Sciatic nerve (tissue), 2 donors: Measurements from ENCODE around the gene TAT. TPM values are rescaled to one million over a fixed set of nuclear protein-coding genes. Genes with fewer than 3 reads are reported as not detected.
"Not testable (repeated sequence)": the region's sequence is repeated elsewhere in the genome, so short reads cannot be mapped to it uniquely, and the experiment has no call there.

Experiments used
- ATAC-seq: fragments of 200-7000 bp; cut with Tn5 transposase; one replicate; pipeline ENCODE4 v1.9.1; 2020; ENCODE audit warnings: mild to moderate bottlenecking, moderate library complexity
- DNase-seq: peaks from one replicate; pipeline ENCODE4 v3.0.0-alpha.2; 2020; ENCODE audit warnings: low spot score
- intact Hi-C: fragments of 100-400 bp; cut with DNase I; formaldehyde crosslinking; loops from one replicate; pipeline ENCODE4 v1.14.2; 2022
- total RNA-seq: library from RNA; stranded (reverse); fragmentation: NEBNext Ultra II Directional; extraction: Animal tissue kit (Norgen Biotek cat#: 25700); gene quantifications from one replicate; pipeline ENCODE4 v1.2.1, GENCODE V29; 2021
- donor health status: DM: no; HTN: no; CAD: no.
- donor health status: DM: no; HTN: no; CAD: no.

Gene TAT
- total RNA-seq, 1 donor from 2014 or later = 0.13 TPM

- DNase-seq, intact Hi-C loops, ATAC-seq: not testable (repeated sequence)
Observed at GRCh38 chr16:71590071-71590470, 13.2 kb upstream of the TAT start.

DNA sequence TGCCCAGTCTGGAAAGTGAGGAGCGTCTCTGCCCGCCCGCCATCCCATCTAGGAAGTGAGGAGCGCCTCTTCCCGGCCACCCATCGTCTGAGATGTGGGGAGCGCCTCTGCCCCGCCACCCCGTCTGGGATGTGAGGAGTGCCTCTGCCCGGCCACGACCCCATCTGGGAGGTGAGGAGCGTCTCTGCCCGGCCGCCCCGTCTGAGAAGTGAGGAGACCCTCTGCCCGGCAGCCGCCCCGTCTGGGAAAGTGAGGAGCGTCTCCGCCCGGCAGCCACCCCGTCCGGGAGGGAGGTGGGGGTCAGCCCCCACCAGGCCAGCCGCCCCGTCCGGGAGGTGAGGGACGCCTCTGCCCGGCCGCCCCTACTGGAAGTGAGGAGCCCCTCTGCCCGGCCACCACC lies 12.4 kb upstream of the TAT start:
- ATAC-seq, intact Hi-C loops, DNase-seq: not testable (repeated sequence)

GRCh38 chr16:71585318-71585703 lies 8.4 kb upstream of the TAT start:
- ATAC-seq (no peak), DNase-seq (no peak)
- intact Hi-C loops = no loop called here

DNA sequence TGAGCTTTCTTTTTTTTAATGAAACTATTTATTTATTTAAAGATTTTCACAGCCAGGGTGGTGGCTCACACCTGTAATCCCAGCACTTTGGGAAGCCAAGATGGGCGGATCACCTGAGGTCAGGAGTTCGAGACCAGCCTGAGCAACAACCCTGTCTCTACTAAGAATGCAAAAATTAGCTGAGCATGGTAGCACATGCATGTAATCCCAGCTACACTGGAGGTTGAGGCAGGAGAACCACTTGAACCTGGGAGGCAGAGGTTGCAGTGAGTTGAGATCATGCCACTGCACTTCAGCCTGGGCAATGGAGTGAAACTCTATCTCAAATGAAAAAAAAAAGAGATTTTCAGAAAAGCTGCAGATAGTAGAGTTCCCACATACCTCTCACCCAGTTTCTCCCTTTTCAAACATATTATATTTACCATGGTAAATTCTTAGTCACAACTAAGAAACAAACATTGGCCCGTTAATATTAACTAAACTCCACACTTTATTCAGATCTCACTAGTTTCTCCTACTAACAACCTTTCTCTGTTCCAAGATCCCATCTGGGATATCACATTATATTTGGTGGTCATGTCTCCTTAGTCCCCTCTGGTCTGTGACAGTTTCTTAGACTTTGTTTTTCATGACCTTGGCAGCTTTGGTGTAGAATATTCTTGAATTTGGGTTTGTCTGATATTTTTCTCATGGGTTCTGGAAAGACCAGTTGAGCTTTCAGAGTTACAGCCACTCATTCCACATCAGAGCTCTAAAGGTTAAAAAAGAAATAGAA lies 7.8 kb upstream of the TAT start:
- ATAC-seq (no peak), DNase-seq (no peak)
- intact Hi-C loops = no loop called here

GRCh38 chr16:71582553-71582848 lies 5.6 kb upstream of the TAT start:
- ATAC-seq, intact Hi-C loops, DNase-seq: not testable (repeated sequence)

- intact Hi-C loops = no loop called here
- ATAC-seq = no peak
- DNase-seq = no peak
Observed at GRCh38 chr16:71574702-71575101, 2.2 kb downstream of the TAT start.

GRCh38 chr16:71573387-71574094 lies 3.4 kb downstream of the TAT start:
- intact Hi-C loops = no loop called here

GRCh38 chr16:71572497-71573116 lies 4.3 kb downstream of the TAT start:
- DNase-seq (no peak), ATAC-seq (no peak)
- intact Hi-C loops = no loop called here

More at GRCh38 chr16:71573387-71574094, 3.4 kb downstream of the TAT start:
- no peak for ATAC-seq
- DNase-seq = no peak

GRCh38 chr16:71570144-71570543 lies 6.7 kb downstream of the TAT start:
- DNase-seq (no peak), ATAC-seq (no peak)
- intact Hi-C loops = no loop called here

DNA sequence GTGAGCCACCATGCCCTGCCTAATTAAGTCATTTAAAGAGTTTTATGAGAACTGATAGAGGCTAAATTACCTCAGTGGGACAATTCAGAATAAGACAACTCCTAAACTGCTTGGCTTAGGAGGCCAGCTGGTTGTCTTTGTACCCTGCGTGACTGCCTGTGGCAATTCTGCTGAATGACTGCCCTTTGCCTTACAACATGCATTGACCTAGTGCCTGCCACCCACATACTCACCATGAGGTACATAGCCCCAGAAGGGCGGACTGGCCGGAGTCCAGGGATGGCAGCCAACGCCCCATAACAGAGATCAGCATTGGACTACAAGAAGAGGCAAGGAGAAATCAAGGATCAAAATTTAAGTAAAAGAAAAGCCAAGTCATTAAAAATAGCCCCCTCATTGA lies 7.3 kb downstream of the TAT start:
- no peak for ATAC-seq
- intact Hi-C loops = no loop called here
- DNase-seq = no peak

DNA sequence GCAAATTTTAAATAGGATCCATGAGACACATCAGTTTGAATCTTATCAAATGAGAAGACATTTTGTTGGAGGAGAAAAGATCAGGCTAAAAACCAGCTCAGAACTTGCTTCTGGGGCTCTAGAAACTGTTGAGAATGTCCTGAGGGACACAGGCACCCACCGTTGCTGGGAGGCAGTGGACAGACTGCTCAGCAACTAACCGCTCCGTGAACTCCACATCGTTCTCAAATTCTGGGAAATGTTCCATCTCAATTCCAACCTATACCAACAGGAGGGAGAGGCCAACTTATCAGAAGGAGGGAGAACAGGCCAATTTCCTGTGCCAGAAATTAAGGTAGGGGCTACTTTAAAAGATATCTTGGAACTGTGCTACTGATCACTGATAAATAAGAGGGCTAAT lies 8.3 kb downstream of the TAT start:
- intact Hi-C loops = no loop called here
- ATAC-seq (no peak), DNase-seq (no peak)

- intact Hi-C loops = no loop called here
- ATAC-seq (no peak), DNase-seq (no peak)
Observed at GRCh38 chr16:71567931-71568330, 9.0 kb downstream of the TAT start.

DNA sequence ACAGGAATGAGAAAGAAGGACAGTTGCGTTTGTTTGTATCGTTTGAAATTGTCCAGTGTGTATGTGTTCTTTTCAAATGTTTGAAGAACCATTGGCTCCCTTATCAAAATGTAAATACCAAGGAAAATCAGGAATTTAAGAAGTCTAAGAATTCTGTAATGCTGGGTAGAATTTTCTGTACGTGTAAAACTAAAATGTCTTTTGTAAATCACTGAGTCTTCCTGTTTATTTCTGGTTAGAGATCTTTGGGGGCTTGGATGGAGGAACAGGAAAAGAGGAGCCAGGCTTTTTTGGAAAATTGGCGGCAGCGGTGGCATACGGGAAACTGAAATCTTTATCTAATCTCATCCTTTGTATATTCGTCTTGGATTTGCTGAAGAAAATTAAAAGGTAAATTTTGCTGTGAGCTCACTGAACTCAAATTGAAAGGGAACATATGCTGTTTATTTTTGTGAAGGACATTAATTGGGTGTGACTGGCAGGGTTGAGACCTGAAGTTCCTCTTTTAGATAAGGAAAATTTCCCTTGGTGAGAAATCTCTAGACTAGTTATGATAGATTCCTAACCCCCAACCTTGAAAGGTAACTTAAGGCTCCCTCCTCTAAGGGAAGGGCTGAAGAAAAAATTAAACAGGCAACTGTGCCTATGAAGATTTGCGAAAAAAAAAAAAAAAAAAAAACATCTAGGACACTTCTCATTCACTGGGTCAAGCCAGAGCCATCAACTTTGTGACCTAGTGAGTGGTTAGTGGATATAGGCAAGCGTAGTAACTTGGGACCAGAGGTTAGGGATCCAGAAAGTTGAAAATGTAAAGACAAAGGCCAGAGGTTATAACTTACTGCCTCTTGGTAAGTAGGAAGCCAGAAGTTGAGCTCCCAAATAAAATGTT lies 10.8 kb downstream of the TAT start:
- ATAC-seq (no peak), DNase-seq (no peak)
- intact Hi-C loops = no loop called here

DNA sequence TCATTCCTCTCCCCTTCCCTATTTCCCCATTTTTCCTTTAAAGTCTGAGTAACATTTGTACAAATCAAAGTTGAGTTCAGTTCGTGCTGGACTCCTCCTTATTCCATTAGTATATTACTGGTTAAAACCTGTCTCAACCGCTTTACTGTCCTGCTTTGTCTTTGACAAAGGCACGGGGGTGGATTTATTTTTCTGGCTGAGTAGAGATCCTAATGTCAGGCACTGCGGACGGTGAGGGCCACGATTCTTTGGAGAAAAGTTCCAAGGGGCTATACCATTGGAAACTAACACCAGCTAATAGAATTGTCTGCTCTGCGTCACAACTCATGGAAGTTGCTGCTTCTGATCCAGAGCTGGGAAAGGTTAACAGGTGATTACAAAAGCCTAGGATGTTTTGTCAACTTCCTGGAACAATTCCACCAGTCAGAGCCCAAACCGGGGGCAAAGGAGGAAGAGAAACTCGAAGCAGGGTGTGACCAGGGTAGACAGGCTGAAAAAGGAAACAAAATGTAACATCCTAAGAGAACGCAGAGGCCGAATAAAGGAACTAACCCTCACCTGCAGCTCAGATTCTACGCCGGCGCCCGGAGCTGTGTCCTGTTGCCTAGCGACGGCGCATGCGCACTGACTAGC lies 12.4 kb downstream of the TAT start:
- DNase-seq = peak; percentile 96
- intact Hi-C loops = no loop called here
- ATAC-seq = peak; percentile 5

DNA sequence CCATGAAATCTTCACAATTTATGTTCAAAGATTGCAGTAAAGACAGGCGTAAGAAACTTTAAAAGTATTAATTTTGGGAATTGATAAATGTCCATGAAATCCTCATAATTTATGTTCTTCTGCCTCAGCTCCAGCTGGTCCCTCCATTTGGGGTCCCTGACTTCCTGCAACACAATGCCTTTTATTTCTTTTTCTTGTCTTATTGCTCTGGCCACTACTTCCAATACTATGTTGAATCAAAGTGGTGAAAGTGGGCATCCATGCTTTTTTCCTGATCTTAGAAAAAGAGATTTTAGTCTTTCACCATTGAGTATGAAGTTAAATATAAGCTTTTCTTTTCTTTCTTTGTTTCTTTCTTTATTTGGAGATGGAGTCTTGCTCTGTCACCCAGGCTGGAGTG lies 14.3 kb downstream of the TAT start:
- DNase-seq (no peak), ATAC-seq (no peak)
- intact Hi-C loops = no loop called here

GRCh38 chr16:71561886-71562285 lies 15.0 kb downstream of the TAT start:
- intact Hi-C loops, DNase-seq, ATAC-seq: not testable (repeated sequence)

DNA sequence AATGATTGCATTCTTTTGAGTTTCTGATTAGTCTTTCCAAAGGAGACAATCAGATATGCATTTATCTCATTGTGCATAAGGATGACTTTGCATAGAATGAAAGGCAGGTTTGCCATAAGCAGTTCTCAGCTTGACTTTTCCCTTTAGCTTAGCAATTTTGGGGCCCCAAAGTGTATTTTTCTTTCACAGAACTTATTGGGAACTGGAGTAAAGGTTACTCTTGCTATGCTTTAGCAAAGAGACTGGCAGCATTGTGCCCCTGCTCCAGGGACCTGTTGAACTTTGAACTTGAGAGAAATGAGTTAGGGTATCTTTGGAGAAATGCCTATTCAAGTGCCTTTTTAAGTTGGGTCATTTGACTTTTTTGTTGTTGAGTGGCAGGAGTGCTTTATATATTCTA lies 17.0 kb downstream of the TAT start:
- intact Hi-C loops = no loop called here

DNA sequence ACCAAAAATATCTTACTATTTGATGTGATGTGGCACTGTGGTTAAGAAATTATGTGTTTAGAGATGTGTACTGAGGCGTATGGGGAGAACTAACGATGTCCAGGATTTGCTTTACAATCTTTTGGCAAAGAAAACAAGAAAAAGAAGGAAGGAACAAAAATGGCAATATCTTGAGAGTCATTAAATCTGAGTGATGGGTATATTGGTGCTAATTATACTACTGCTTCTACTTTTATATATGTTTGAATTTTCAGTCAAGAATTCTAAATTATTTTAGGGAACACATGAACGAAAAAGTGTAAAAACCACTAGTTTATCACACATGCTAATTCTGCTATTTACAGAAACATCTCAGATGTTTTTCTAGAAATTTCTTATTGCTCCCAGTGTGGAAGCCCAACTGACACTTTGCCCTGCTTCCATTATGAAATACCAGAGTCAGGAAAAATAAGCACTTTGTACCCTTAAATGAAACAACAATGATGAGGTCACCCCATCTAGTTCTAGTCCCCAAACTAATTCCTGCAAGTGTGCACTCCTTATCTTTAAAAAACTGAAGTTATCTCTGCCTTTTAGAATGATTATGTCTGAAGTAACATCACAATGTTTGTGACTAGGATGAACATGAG lies 18.8 kb downstream of the TAT start:
- DNase-seq = no peak
- intact Hi-C loops = no loop called here
- no peak for ATAC-seq

More for the DNA sequence above, 17.0 kb downstream of the TAT start:
- DNase-seq (no peak), ATAC-seq (no peak)
